GM12864 (cell line): ENCODE data around the gene HOXD8.

ENCODE experiments used
- DNase-seq: peaks from one replicate; pipeline ENCODE4 v3.0.0-alpha.2; 2011; ENCODE audit warnings: low read depth
- H3K4me3 ChIP-seq: 2 replicates; pipeline ENCODE4 v1.5.1; 2011; ENCODE audit warnings: mild to moderate bottlenecking, low read depth, low read length, control low read depth
- TF ChIP-seq, protein P1 (sequence below): IDR thresholded peaks from 2 replicates; pipeline ENCODE4 v1.5.1; 2011; ENCODE audit warnings: low read depth, mild to moderate bottlenecking, moderate library complexity, low read length, control low read depth, inconsistent platforms; ENCODE audit errors: missing control alignments

Gene HOXD8

DNA sequence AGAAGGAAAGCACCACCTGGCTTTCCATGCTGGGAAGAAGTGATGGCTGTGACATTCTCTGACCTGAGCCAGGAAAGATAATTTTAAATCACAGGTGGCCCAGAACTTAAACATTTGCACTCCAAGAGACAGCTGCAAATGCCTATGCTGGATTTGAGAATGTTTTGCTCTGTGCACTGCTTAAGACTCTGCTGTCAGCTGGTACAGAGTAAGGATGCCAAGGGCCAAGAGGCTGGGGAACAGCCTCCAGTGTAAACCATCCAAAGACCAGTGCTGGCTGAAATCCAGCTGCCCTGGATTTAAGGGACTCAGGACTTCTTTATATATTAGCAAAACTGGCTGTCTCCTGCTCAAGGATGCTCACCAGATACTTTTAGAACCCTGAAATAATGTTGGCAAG is 3.9 kb downstream of the HOXD8 start:
- TF ChIP-seq, protein P1, sequence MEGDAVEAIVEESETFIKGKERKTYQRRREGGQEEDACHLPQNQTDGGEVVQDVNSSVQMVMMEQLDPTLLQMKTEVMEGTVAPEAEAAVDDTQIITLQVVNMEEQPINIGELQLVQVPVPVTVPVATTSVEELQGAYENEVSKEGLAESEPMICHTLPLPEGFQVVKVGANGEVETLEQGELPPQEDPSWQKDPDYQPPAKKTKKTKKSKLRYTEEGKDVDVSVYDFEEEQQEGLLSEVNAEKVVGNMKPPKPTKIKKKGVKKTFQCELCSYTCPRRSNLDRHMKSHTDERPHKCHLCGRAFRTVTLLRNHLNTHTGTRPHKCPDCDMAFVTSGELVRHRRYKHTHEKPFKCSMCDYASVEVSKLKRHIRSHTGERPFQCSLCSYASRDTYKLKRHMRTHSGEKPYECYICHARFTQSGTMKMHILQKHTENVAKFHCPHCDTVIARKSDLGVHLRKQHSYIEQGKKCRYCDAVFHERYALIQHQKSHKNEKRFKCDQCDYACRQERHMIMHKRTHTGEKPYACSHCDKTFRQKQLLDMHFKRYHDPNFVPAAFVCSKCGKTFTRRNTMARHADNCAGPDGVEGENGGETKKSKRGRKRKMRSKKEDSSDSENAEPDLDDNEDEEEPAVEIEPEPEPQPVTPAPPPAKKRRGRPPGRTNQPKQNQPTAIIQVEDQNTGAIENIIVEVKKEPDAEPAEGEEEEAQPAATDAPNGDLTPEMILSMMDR = no peak
- DNase-seq = no peak
- no peak overlapping the region for H3K4me3 ChIP-seq

GRCh38 chr2:176134035-176134434 is 4.5 kb downstream of the HOXD8 start:
- TF ChIP-seq, protein P1 = no peak
- no peak overlapping the region for H3K4me3 ChIP-seq
- DNase-seq = no peak

- no peak overlapping the region for H3K4me3 ChIP-seq
- TF ChIP-seq, protein P1 = no peak
- DNase-seq = no peak
These were observed 5.5 kb downstream of the HOXD8 start for GRCh38 chr2:176135035-176135440.

DNA sequence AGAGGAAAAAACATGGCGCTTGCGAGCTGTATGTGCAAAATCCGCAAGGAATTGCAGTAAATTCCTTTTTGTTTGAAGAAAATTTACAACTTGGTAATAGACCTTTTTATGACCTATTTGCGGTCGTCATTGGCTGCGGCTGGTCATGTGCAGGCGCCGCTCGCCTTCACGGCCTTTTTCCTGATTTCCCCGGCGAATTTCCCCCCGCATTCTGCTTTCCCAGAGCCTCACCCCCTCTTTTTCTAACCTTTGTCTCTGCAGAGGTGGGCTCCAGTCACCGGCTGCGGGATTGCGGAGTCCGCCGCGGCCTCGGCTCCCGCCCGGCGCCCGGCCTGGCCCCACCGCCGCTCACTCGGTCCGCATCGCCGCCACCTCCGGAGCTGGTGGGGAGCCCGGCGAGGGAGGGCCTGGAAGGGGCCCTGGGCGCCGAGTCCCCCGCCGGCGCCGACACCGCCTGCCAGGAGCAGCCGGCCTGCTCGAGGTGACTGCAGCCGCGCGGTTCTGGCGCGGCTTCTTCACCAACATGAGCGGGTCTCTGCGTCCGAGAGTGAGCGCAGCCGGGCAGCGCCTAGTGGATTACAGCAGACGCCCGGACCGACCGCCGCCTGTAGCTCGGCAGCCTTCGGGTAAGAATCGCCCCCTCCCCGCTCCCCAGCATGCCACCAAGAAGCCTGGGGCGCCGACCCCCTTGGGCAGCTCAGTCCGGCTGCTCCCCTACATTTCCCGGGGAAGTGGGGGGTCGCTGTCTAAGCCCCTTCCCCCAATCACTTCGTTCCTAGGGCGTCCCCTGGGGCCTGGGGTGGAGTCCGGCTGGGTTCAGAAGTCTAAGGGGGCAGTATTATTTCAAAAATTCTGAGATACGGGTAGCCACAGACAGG is 7.1 kb downstream of the HOXD8 start:
- no peak overlapping the region for H3K4me3 ChIP-seq
- TF ChIP-seq, protein P1 = no peak
- DNase-seq = no peak

DNA sequence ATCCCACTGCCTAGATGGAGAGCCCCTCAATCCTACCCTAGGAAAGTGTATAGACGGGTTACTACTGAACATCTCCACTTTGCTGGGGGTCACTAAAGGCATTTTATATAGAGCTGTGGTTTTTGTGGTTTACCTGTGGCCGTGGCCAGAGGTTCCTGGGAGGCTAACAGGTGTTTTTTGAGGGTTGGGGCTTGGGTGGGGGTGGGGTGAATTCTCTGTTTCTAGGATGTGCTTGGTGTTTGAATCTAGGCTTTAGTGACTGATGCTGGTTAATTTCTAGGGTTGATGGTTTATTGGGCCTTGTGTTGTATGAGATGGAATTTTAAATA is 7.7 kb downstream of the HOXD8 start:
- DNase-seq = no peak
- TF ChIP-seq, protein P1 = no peak
- no peak overlapping the region for H3K4me3 ChIP-seq

- TF ChIP-seq, protein P1 = no peak
- no peak for DNase-seq
- no peak overlapping the region for H3K4me3 ChIP-seq
These were observed 8.4 kb downstream of the HOXD8 start for GRCh38 chr2:176137906-176138305.

GRCh38 chr2:176138526-176138922 is 9.0 kb downstream of the HOXD8 start:
- no peak for DNase-seq
- no peak overlapping the region for H3K4me3 ChIP-seq
- TF ChIP-seq, protein P1 = no peak
